HepG2 (cell line): ENCODE results near the gene KCNAB3. TPM values are rescaled to one million over a fixed set of nuclear protein-coding genes. Genes with fewer than 3 reads are reported as not detected.

Experiments used
- BCLAF1 ChIP-seq: fragments of 450-650 bp; IDR thresholded peaks from 2 replicates; pipeline ENCODE4 v1.6.1; 2017; ENCODE audit warnings: mild to moderate bottlenecking
- CENPT ChIP-seq: sonication (generic); formaldehyde crosslinking; IDR thresholded peaks from 2 replicates; pipeline ENCODE4 v1.8.0; 2022; ENCODE audit warnings: low read depth, mild to moderate bottlenecking, moderate library complexity, missing genetic modification reagents
- DR1 ChIP-seq: sonication (generic); formaldehyde crosslinking; IDR thresholded peaks from 2 replicates; pipeline ENCODE4 v1.8.0; 2021; ENCODE audit warnings: mild to moderate bottlenecking, missing genetic modification reagents, inconsistent platforms
- E2F2 ChIP-seq: sonication (generic); formaldehyde crosslinking; IDR thresholded peaks from 2 replicates; pipeline ENCODE4 v1.4.0; 2020; ENCODE audit warnings: missing genetic modification reagents, borderline replicate concordance
- FLYWCH1 ChIP-seq: sonication (generic); formaldehyde crosslinking; IDR thresholded peaks from 2 replicates; pipeline ENCODE4 v1.8.1; 2023; ENCODE audit warnings: mild to moderate bottlenecking, missing genetic modification reagents
- GATAD2A ChIP-seq: IDR thresholded peaks from 2 replicates; pipeline ENCODE4 v1.6.1; 2016
- HOMEZ ChIP-seq: IDR thresholded peaks from 2 replicates; pipeline ENCODE4 v1.6.1; 2016; ENCODE audit warnings: low read depth
- HOXA9 ChIP-seq: sonication (generic); formaldehyde crosslinking; IDR thresholded peaks from 2 replicates; pipeline ENCODE4 v1.8.1; 2022; ENCODE audit warnings: missing genetic modification reagents, mild to moderate bottlenecking, moderate library complexity, borderline replicate concordance
- KAT8 ChIP-seq: IDR thresholded peaks from 2 replicates; pipeline ENCODE4 v1.6.1; 2016; ENCODE audit warnings: missing genetic modification reagents, missing compliant biosample characterization
- KLF13 ChIP-seq: sonication (generic); formaldehyde crosslinking; IDR thresholded peaks from 2 replicates; pipeline ENCODE4 v1.4.0; 2020; ENCODE audit warnings: mild to moderate bottlenecking, missing genetic modification reagents
- NCOA2 ChIP-seq: sonication (generic); formaldehyde crosslinking; IDR thresholded peaks from 2 replicates; pipeline ENCODE4 v1.8.0; 2022; ENCODE audit warnings: inconsistent platforms
- NR2C2 ChIP-seq: sonication (generic); formaldehyde crosslinking; IDR thresholded peaks from 2 replicates; pipeline ENCODE4 v1.4.0; 2020; ENCODE audit warnings: missing genetic modification reagents, mild to moderate bottlenecking, moderate library complexity, borderline replicate concordance
- PHB2 ChIP-seq: fragments of 450-650 bp; IDR thresholded peaks from 2 replicates; pipeline ENCODE4 v1.6.1; 2018; ENCODE audit not compliant: partially characterized antibody
- PHF21A ChIP-seq: sonication (generic); formaldehyde crosslinking; IDR thresholded peaks from 2 replicates; pipeline ENCODE4 v1.5.0; 2020; ENCODE audit warnings: mild to moderate bottlenecking, missing genetic modification reagents
- PLSCR1 ChIP-seq: sonication (generic); formaldehyde crosslinking; IDR thresholded peaks from 2 replicates; pipeline ENCODE4 v1.5.0; 2020; ENCODE audit warnings: missing genetic modification reagents, mild to moderate bottlenecking, borderline replicate concordance
- PPARG ChIP-seq: conservative IDR thresholded peaks from 2 replicates; pipeline ENCODE4 v1.6.1; 2016; ENCODE audit warnings: missing biosample characterization, missing genetic modification reagents
- PRMT3 ChIP-seq: sonication (generic); formaldehyde crosslinking; IDR thresholded peaks from 2 replicates; pipeline ENCODE4 v1.8.1; 2022; ENCODE audit warnings: low read depth, mild to moderate bottlenecking, moderate library complexity, missing genetic modification reagents, borderline replicate concordance
- ZKSCAN1 ChIP-seq: fragments of 150-350 bp; IDR thresholded peaks from 2 replicates; pipeline ENCODE4 v1.6.1; 2014; ENCODE audit warnings: low read length
- ZKSCAN8 ChIP-seq: IDR thresholded peaks from 2 replicates; pipeline ENCODE4 v1.6.1; 2016; ENCODE audit warnings: borderline replicate concordance, missing genetic modification reagents, missing compliant biosample characterization
- ZNF513 ChIP-seq: sonication (generic); formaldehyde crosslinking; conservative IDR thresholded peaks from 2 replicates; pipeline ENCODE4 v1.5.0; 2020; ENCODE audit warnings: missing genetic modification reagents
- ZNF589 ChIP-seq: sonication (generic); formaldehyde crosslinking; conservative IDR thresholded peaks from 2 replicates; pipeline ENCODE4 v1.8.0; 2022; ENCODE audit warnings: mild to moderate bottlenecking, moderate library complexity, missing genetic modification reagents
- ZNF777 ChIP-seq: sonication (generic); formaldehyde crosslinking; IDR thresholded peaks from 2 replicates; pipeline ENCODE4 v1.4.0; 2020; ENCODE audit warnings: missing genetic modification reagents
- polyA plus RNA-seq, 8 experiments: library from polyadenylated mRNA; depleted of rRNA in 3 of 8; stranded (reverse) in 7 of 8; unstranded in 1 of 8; fragments of >200 nt; fragmentation: Illumina TruSeq in 4 of 8; extraction: Trizol in 4 of 8; gene quantifications; 2 replicates each; pipeline versions ENCODE4 v1.2.1 to v1.2.3, GENCODE V29; 2011 to 2016; ENCODE audit warnings: low read depth in 4 of 8, missing spikeins in 1 of 8, mixed read lengths in 1 of 8; ENCODE audit not compliant: insufficient read depth in 1 of 8
- total RNA-seq, 5 experiments: library from RNA; depleted of rRNA; stranded (reverse); fragments of >200 nt; fragmentation: Illumina TruSeq; extraction: Trizol; gene quantifications; 2 replicates each; pipeline ENCODE4 v1.2.3, GENCODE V29; 2016; ENCODE audit warnings: low read depth in 1 of 5

KCNAB3 gene
- total and polyA plus RNA-seq, 2 of the 13 experiments (the other 11 are each of a cell fraction or from before 2014, with no cell fraction given), result 0.29 to 0.88 TPM

- TF ChIP-seq CENPT (CRISPR knock-in tag) (peak; percentile 97), NCOA2 (peak; percentile 42; the same call in 1 of the 2 replicates), E2F2 (CRISPR knock-in tag) (peak; percentile 52; the same call in 1 of the 2 replicates), KAT8 (CRISPR knock-in tag) (peak; percentile 59), GATAD2A (CRISPR knock-in tag) (no peak), PLSCR1 (CRISPR knock-in tag) (no peak), BCLAF1 (no peak), KLF13 (CRISPR knock-in tag) (no peak), DR1 (CRISPR knock-in tag) (peak; percentile 78; the same call in 1 of the 2 replicates), PHF21A (no peak), HOXA9 (CRISPR knock-in tag) (peak; percentile 96), PHB2 (no peak), ZKSCAN1 (no peak), ZNF513 (no peak), ZNF589 (CRISPR knock-in tag) (peak; percentile 70; the same call in 1 of the 2 replicates), FLYWCH1 (CRISPR knock-in tag) (0 out of 2 replicates have a peak, but pooled peaks have one; percentile 21), PRMT3 (CRISPR knock-in tag) (peak; percentile 98), NR2C2 (CRISPR knock-in tag) (no peak), HOMEZ (CRISPR knock-in tag) (no peak), PPARG (CRISPR knock-in tag) (no peak), ZNF777 (CRISPR knock-in tag) (peak; percentile 64; the same call in 1 of the 2 replicates), ZKSCAN8 (CRISPR knock-in tag) (no peak)
Measured at GRCh38 chr17:7915611-7916384, 13.9 kb downstream of the KCNAB3 start, which contains the start of gene RNF227 (continued).
